HG02798 (cell line): ENCODE data around the gene DOCK9.

Experiments
- ATAC-seq: cut with Tn5 transposase; IDR thresholded peaks from one replicate; pipeline ENCODE4 v1.9.1; 2021; ENCODE audit warnings: mild to moderate bottlenecking; ENCODE audit not compliant: unreplicated experiment, poor library complexity

DOCK9 gene

DNA sequence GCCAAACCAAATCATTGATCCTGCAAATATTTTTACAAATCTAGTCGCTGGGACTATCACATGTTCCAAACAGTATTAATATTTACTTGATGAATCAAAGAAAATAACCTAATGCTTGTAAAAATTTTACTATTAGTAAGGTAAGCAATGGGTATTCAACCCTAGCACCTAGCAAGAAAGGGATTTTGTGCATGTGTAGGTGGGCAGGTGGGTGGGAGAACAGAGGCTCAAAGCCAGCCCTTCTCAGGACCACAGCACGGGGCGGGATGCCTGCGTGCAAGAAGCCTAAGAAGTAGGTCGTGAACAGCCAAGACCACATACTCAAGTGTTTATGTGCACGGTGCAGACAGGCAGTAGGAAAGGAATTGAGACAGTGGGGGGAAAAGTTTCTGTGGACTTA lies 26.6 kb downstream of the DOCK9 start:
- ATAC-seq = no peak

DNA sequence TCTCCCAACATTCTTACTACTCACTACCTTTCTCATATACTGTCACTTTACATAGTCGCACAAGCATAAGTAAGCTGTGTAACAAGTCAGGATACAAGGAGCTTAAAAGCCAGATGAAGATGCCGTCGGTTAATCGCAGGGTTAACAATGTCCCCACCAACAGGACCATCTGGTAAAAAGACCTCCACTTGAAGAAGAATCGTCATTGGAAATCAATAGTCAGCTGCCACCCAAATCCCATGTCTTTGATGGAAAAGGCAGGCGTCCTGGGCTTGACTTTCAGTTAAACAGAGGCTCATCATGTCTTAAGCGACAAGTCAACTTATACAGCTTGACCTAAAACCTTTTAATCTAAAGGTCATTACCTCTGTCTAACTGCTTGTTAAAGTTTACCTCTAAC lies 27.2 kb downstream of the DOCK9 start:
- no peak for ATAC-seq

DNA sequence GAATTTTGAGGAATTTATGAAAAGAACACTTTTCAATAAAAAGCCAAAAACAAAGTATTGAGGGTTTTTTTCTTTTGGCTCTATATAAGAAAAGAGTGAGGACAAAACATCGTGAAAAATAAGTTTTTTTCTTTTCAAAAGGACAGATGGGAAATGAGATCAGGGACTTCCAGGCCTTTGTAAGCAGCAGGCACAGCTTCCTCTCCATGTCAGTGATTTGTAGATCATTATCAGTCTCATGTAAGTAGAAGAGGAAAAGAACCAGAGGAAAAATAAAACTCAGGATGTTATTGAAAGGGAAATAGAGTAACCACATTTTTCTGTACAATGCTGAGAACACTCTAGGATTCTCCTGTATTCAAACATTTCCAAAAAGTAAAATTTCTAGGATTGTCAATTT lies 29.9 kb downstream of the DOCK9 start:
- no peak for ATAC-seq

DNA sequence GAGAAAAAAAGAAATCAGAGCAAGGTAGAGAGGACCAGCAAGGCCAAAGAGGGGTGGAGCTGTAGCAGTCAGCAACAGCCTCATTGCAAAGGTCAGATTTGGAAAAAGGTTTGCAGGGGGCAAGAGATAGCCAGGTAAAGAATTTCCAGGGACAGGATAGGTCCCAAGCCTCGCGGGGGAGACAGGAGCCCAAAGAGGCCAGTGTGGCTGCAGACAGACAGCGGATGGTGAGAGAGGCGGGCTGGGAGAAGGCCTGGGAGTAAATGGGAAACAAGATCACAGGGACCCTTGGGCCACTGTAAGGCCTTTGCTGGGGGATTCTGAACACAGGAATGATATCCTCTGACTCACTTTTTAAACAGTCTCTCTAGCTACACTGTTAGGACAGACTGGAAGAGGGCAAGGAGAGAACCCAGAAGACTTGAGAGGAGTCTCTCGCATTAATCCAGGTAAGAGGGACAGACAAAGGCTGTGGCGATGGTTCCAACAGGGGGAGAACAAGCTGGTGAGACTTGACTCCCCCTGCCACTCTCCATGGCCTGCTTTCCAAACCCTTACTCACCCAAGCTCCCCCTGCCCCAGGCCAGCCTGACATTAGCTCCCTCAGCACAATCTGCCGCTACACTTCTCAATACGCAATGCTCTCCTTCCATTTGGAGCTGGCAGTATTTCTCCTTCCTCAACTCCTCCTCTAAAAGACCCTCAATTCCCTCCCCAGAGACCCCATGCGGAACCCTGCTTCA lies 31.8 kb downstream of the DOCK9 start:
- ATAC-seq = no peak

DNA sequence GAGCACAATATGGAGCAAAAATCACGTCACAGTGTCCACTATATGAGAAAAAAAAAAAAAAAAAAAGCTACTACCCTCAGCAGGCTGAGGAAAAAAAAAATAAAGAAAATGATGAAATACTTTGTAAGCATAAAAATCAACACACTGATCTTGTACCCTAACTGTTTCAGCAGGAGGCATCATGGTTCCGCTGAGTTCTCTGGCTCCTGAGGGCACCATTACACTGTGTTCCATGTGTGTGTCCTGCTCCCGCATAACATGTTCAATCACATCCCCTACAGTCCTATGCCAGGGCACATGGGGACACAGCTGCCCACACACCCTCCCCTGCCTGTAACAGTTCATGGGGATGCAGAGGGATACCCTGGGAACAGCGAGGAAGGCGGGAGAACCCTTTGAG lies 33.5 kb downstream of the DOCK9 start:
- ATAC-seq = no peak

DNA sequence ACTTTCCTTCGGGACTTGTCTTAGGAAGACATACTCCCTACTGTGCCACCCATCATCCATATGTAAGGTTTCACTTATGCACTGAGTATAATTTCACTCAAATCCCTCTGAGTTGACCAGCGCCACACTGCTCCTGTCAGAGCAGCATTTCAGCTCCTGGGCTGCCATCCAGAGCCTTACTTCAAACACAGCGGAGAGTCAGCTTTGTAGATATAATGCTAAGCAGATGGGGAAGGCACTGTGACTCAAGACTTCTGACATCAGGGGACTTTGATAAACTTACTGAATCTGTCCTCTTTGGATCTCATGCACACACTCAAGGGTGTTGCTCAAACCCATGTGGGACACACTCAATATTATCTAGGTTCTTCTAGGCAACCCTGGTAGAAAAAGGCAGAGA lies 34.9 kb downstream of the DOCK9 start:
- no peak for ATAC-seq

DNA sequence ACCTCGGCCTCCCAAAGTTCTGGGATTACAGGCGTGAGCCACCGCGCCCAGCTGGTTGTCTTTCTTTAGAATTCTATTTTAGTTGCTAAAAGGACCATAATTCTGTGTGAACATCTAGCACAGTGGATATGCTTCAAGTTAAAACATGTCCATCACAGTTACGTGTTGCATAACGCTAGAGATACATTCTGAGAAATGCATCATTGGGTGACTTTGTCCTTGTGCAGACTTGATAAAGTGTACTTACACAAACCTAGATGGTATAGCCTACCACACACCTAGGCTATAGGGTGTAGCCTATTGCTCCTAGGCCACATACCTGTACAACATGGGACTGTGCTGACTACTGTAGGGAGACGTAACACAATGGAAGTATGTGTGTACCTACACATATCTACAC lies 35.4 kb downstream of the DOCK9 start:
- no peak for ATAC-seq

DNA sequence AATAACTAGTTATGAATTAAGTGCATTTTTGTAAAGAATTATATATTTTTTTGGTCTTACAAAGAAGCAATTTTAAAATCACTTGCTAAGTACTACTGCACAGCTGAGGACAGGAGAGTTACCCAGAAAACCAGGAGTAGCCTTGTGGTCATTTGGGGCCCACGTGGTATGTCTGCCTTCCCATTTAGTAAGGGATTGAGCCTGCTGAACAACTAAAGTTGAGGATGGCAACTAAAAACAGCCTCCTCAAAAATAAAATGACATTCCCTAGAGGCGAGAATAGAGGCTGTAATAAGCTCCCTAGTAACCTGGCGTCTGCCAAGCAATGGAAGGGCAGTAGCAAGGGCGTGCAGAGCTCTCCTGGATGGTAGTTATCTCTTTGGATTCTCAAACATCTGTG lies 36.3 kb downstream of the DOCK9 start:
- ATAC-seq = no peak

DNA sequence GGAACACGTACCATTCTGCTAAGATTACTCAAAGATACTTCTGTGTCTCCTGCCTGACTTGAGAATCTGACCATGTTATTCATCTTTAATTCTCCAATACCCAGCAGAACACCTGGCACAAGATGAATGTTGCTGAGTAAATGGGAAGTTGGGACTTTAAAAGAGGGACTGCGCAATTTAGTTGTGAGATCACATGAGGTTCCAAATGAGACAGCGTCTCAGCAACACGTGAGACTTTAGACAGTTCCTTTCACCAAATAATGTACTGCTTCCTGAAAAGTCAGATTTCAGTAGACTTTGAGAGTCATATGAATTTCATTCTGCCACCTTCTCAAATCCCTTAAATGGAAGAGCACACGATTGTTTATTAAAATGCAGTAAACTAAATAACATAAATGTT lies 36.7 kb downstream of the DOCK9 start:
- ATAC-seq = no peak

DNA sequence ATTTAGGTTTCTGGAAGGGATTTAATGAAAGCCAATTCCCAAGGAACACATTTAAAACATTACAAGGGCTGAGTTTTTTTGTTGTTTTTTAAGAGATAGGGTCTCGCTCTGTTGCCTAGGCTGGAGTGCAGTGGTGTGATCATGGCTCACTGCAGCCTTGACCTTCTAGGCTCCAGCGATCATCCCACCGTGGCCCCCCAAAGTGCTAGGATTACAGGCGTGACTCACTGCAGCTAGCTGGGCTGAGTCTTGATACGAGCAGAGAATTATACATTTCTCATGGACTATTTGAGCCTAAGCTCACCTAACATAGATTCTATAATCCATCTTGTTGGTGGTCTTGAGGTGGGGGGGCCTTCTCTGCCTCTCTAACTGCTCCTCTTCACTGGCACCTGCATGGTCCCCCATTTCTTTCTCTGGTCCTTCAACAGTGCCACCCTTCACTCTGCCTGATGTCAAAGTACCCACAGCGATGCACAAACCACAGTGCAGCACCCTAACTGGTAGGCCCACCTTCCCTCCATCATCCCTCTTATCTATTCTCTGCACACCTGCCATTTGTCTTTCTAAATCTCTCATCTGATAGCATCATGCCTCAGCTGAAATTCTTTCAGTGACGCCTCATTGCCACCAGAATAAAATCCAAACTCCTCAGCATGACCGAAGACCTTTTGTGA lies 37.4 kb downstream of the DOCK9 start:
- no peak for ATAC-seq

DNA sequence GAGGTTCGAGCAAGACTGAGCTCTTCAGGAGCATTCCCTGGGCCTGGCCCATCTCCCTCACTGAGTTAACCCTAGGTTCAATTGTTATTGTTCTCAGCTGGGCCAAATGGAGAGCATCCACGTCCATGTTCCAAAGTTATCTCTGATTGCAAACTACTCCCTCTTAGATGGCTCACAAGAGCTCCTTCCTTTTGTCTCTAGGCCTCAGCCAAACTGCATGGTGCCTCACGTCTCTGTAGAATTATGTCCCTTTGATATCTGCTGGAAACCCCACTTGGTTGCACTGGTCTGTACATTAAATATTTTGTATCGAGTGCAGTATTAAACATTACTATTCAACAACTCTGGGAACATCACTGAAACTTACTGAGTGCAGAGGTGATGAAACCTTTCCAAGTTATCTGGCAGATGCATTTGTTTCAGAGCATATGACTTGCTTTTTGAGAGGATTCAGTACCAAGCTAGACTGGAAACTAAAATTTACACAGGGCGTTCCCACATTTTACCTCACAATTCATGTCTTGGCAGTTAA lies 38.1 kb downstream of the DOCK9 start:
- no peak for ATAC-seq

DNA sequence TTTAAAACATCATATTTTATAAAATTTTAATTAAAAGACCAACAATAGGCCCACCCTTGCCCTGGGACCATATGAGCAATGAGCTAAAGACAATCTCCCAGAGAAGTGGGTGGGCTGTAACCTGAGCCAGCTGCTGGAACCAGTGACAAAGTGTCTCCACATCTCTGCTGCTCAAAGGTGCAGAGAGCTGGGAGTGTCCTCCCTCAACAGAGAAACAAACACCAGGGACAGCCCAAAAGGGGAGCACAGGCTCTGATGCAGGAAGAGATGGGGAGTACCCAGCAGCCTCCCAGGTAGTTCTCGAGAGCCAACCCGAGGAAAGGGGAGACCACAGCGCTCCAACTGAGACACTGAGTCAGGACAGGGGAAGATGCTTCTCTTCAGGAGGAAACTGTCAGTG lies 39.1 kb downstream of the DOCK9 start:
- no peak for ATAC-seq

DNA sequence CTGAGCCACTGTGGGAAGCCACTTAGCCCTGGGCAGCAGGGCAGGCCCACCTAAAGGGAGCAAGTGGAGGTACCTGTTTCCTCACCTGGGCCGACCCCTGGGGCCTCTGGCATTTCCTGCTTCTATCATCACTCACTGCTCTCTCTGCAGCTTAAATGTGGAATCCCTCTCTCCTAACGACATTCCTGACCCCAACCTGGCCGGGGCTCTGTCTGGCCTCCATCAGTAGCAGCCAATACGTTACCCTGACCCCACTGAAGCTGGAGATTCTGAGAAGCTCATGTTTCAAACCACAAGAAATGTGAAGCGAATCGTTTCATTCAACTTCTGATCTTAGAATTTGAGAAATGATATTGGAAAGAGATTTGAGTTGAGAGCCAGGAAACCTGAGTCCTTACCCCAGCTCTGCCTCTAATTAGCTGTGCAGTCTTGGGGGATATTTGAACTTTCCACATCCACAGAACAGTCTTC lies 39.9 kb downstream of the DOCK9 start:
- ATAC-seq = no peak

DNA sequence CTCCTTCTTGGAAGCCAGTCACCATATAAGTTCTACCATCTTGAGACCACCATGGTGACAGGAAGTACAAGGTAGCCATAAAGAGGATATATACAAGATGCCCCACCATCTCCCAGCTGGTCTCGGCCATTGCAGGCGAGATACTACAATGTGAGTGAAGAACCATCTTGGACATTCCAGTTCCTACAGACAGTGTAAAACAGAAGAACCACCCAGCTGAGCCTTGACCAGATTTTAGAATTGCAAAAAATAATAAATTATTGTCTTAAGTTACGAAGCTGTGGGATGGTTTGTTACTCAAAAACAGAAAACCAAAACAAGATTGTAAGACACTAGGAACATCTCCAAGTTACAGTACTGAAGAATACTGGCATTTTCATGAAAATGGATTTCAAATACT lies 43.6 kb downstream of the DOCK9 start:
- ATAC-seq = no peak

DNA sequence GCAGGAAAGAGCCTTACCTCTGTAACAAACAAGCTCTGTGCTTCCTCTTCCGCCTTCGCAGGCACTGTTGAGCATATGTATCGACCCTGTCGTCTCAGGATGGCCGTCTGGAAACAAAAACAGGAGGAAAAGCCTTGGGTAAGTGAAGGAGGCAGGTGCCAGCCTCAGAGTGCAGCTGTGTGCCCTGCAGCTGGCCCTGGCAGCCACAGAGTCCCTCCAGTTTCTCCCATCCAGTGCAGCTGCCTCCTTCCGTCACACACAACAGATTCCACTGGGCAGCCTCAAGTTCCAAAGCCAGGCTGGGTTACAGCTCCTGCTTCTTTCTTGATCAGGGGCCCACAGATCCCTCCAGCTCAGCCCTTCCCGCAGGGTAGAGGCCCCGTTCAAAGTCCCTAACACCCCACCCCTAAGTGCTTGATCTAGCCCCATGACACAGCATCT lies 47.7 kb downstream of the DOCK9 start:
- no peak for ATAC-seq

DNA sequence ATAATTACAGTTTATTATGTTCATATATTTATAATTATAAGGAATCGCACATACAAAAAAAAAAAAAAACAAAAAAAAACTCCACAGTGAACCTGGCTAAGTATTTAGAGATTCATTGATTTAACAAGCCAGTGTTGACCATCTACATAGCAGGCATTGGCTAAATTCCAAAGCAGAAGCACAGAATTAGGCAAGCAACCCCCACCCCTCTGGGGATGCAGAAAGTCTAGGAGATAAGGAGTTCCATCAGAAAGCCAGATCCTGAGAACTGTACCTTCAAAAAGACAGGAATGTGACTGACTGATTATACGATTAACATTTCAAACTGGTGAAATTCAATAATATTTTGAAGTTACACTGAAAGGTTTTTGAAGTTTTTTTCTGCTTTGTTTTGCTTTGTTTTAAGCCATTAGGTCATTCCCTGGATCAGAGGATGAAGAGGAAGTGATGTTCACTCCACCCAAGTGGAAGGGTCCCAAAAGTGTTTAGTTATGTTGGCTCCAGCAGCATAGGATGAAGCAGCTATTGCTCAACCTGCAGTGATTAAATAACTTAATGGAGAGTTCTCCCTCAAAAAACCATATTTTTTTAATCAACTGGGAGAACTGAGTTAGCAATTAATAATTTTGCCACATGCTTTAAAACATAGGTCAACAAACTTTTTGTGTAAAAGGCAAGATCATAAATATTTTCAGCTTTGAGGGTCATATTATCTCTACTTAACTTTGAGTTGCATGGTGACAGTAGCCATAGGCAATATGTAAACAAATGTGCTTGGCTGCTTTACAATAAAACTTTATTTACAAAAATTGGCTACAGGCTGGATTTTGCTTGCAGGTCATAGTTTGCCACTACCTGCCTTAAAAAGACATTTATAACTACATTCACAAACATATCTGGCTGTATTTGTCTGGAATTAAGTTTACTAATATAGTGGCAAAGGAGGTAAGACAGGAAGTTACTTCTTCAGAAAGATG lies 49.6 kb downstream of the DOCK9 start:
- no peak for ATAC-seq

DNA sequence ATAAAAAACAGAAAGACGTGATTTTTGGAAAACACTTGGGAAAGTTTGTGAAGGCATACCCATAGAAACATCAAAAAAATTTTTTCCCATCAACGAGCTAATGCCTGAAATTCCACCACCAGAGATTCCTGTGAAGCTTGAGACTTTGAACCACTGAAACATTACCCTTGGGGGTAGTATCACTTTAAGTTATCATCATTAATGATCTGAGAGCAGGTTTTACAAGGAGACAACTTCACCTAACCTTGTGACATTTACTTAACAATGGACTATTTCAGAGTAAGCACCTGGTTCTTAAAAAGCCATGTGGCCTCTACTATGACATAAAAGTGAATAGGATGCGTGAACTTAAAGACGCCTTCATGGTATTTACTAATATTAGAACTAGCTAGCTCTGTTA lies 51.9 kb downstream of the DOCK9 start:
- no peak for ATAC-seq

DNA sequence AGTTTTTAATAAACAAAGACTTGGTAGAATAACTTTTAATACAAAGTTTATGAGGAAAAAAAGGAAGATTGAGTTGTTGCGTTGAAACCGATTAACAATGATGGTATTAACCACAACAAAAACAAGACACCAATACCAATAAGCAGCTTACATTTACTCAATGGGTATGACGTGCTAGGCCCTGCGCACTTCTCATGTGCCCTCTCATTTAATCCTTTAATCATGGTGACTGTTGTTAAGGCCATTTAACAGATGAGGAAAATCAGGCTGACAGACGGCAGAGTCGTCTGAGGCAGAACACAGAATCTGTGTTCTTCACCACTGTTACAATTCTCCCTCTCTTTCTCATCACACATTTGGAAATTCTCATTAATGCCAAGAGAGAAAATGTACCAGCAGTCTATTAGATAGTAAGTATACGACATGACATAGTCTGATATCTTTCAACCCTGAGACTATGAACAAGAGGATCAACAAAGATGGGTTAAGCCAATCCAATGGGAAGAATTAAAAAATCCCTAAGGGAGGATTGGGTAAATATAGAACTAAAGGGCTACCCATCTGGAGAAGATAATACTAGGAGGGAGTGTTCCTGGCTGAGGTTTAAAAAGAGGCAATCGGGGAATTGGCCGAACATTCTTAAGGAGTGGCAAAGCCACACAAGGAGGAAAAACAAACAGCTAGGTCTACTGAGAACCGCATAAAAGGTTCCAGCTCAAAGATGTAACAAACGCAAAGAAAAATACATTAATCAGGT lies 54.0 kb downstream of the DOCK9 start:
- ATAC-seq = no peak

DNA sequence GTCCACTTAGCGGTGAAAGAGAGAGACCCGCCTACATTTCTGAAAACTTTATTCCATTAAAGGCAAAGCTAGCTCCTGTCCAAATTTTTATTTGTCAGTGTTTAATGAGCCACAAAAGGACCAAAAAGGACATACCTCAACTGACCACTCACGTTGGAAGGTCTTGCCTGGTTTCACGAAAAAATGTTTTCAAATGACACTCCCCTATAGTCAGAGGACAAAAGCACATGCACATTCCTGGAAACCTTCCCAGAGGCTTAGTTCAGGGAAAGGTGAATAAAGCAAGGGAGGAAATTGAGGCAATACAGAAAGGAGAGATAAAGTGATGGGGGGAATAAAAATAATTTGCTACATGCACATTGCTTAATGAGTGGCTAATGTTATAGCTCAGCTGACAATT lies 55.6 kb downstream of the DOCK9 start:
- no peak for ATAC-seq

DNA sequence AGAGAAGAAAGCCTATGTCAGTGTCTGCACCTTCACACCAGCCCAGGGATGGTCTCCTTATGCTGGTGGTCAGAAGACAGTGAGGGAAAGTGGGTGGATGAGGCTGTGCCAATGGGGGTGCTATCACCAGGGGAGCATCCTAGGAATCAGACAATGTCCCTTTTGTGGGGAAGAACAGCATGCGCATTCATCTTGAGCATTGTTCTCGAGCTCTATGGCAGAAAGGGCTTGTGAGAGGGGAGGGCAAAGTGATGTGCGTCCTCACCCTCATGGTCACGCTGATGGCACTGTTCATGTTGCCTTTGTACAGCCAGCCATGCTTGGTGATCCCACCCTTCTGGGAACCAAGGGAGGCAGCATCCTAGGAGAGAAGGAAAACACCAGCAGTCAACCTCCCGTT lies 56.1 kb downstream of the DOCK9 start:
- ATAC-seq = no peak
